H1 (cell line): Measurements from ENCODE around the gene ISLR2. TPM values are rescaled to one million over a fixed set of nuclear protein-coding genes. Genes with fewer than 3 reads are reported as not detected.
A peak's percentile ranks its signal among the peaks of the same experiment; 100 is the strongest.

Experiments used
- ATF2 ChIP-seq: IDR thresholded peaks from 2 replicates; pipeline ENCODE4 v1.6.1; 2012; ENCODE audit warnings: low read length, inconsistent platforms
- EP300 ChIP-seq, 2 experiments: IDR thresholded peaks; 1 replicate in 1 of 2; 2 replicates in 1 of 2; pipeline ENCODE4 v1.6.1; 2011 to 2012; ENCODE audit warnings: low read depth in 2 of 2, low read length in 2 of 2, mild to moderate bottlenecking in 2 of 2, borderline replicate concordance in 1 of 2, inconsistent platforms in 1 of 2, moderate library complexity in 1 of 2
- EZH2 ChIP-seq: fragments of 200-600 bp; sonication (generic); IDR thresholded peaks from 2 replicates; pipeline ENCODE4 v1.7.1; 2012; ENCODE audit warnings: low read depth, mild to moderate bottlenecking, moderate library complexity, low read length, inconsistent platforms; ENCODE audit not compliant: severe bottlenecking
- KDM4A ChIP-seq: IDR thresholded peaks from one replicate; pipeline ENCODE4 v1.7.1; 2012; ENCODE audit warnings: low read depth, mild to moderate bottlenecking, moderate library complexity, low read length, inconsistent platforms; ENCODE audit not compliant: severe bottlenecking
- KDM5A ChIP-seq: fragments of 200-600 bp; IDR thresholded peaks from 2 replicates; pipeline ENCODE4 v1.7.1; 2012; ENCODE audit warnings: mild to moderate bottlenecking, low read length, inconsistent platforms, mixed read lengths
- RFX5 ChIP-seq: IDR thresholded peaks from 2 replicates; pipeline ENCODE4 v1.6.1; 2011; ENCODE audit warnings: low read depth, low read length, improper control_type of control experiment, borderline replicate concordance
- SRF ChIP-seq: IDR thresholded peaks from 2 replicates; pipeline ENCODE4 v1.6.1; 2011; ENCODE audit warnings: mild to moderate bottlenecking, low read depth, low read length, moderate library complexity
- SUZ12 ChIP-seq: fragments of 200-600 bp; sonication (generic); IDR thresholded peaks from 2 replicates; pipeline ENCODE4 v1.6.1; 2012; ENCODE audit warnings: mild to moderate bottlenecking, inconsistent platforms, low read length, moderate library complexity, mixed read lengths
- TAF1 ChIP-seq: IDR thresholded peaks from 2 replicates; pipeline ENCODE4 v1.6.1; 2011; ENCODE audit warnings: mild to moderate bottlenecking, low read depth, low read length
- polyA plus RNA-seq, 7 experiments: library from polyadenylated mRNA; depleted of rRNA in 3 of 7; stranded (reverse) in 5 of 7; unstranded in 2 of 7; fragments of >200 nt in 5 of 7; fragments of 200-250 nt in 2 of 7; gene quantifications; 1 replicate in 5 of 7; 2 replicates in 1 of 7; 4 replicates in 1 of 7; pipeline versions ENCODE4 v1.2.1 to v1.2.3, GENCODE V29; 2011 to 2013; ENCODE audit warnings: missing spikeins in 2 of 7, mixed read lengths in 2 of 7
- total RNA-seq: library from RNA; stranded (reverse); fragmentation: NEBNext Ultra II Directional; extraction: Animal tissue kit (Norgen Biotek cat#: 25700); gene quantifications from 2 replicates; pipeline ENCODE4 v1.2.1, GENCODE V29; 2021
- TF ChIP-seq, protein P1 (sequence below): IDR thresholded peaks from 2 replicates; pipeline ENCODE4 v1.6.1; 2012; ENCODE audit warnings: inconsistent platforms

Gene ISLR2
- total and polyA plus RNA-seq, 2 of the 8 experiments (the other 6 are each of a cell fraction or from before 2014, with no cell fraction given) = 0.47 to 0.58 TPM

DNA sequence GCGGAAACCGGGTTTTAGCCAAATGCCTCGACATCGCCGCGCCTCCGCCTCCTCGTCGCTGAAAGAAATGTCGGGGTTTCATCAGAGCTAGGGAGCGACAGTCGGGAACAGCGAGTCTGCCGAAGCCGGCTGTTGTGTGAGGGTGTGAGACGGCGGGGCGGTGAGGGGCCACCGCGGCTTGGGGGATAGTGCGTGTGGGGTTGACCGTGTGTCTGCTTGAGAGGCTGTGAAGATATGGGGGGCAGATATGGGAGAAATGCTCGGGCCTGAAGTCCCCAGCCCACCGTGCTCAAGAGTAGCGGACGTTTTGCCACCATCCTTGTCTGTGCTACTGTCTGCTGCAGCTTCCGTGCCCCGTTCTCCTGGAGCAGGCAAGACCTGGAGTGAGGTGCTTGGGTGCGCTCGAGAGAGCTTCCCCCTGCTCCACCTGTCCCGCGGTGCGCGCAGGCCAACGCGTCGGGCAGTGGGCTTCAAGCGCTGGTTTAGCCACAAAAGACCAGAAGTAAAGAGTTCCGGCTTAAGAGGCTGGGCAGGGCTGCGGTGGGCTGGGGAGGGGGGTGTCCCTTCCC, 716 bp upstream of the ISLR2 start (continued):
- no peak for TF ChIP-seq EP300 (IDR thresholded peaks at IDR 0.05; ENCODE audit: borderline replicate concordance in 1 of 2, low read depth in 2 of 2, low read length in 2 of 2)
- TF ChIP-seq, protein P1, sequence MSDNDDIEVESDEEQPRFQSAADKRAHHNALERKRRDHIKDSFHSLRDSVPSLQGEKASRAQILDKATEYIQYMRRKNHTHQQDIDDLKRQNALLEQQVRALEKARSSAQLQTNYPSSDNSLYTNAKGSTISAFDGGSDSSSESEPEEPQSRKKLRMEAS = 0 out of 2 replicates have a peak, but pooled peaks have one; percentile 12
- TF ChIP-seq SRF = no peak
- TF ChIP-seq EZH2 = peak; percentile 91
- TF ChIP-seq SUZ12 = peak; percentile 80
- TF ChIP-seq TAF1 = no peak
- no peak for TF ChIP-seq RFX5
- peak; percentile 31 for TF ChIP-seq KDM4A
- no peak for TF ChIP-seq ATF2
- no peak for TF ChIP-seq KDM5A
